ENCODE results near the gene KCNJ9. TPM values are rescaled to one million over a fixed set of nuclear protein-coding genes. Genes with fewer than 3 reads are reported as not detected.
"Not testable (repeated sequence)": the region's sequence is repeated elsewhere in the genome, so short reads cannot be mapped to it uniquely, and the experiment has no call there.

Gene KCNJ9
- total and polyA plus RNA-seq, 12 donors = 0.01 to 0.09 (median 0.07) TPM; not detected in 8

GRCh38 chr1:160049101-160049500, 32.2 kb upstream of the KCNJ9 start:
- Histone ChIP-seq H3K36me3 (no peaks in the 10 kb centered on the region), H3K9me3 (no peaks in the 10 kb centered on the region), H3K27me3 (peaks cover 0 to 31% (median 12%) of the 10 kb centered on the region in 7 donors), H3K4me3 (no peak overlapping the region), H3K27ac (no peak overlapping the region), H3K4me1 (peaks cover 4 to 13% (median 11%) of the 10 kb centered on the region in 9 donors)
- ATAC-seq = no peak
- no peak for TF ChIP-seq CTCF (IDR thresholded peaks at IDR 0.05)
- intact Hi-C loops (cut with DNase I) = loop anchor here in 5 of 10 donors (5.0 kb wide), 1 partner anchor 33 kb away; the partner anchor contains the start of gene KCNJ9 (in 5 of the 5)
- DNase-seq = no peak
- WGBS, 2 donors = 79 to 80% methylated on average over 3 of the region's 3 CpGs

- intact Hi-C loops (cut with DNase I); DNase-seq; ATAC-seq; H3K27ac ChIP-seq; H3K36me3 ChIP-seq; H3K4me3 ChIP-seq; H3K9me3 ChIP-seq: not testable (repeated sequence)
- Histone ChIP-seq H3K4me1 (peaks cover 4 to 13% (median 11%) of the 10 kb centered on the region in 9 donors), H3K27me3 (peaks cover 0 to 41% (median 13%) of the 10 kb centered on the region in 7 donors)
- WGBS, 2 donors = 65 to 69% methylated on average over 2 of the region's 2 CpGs
Measured at GRCh38 chr1:160050182-160050581, 31.2 kb upstream of the KCNJ9 start.

- intact Hi-C loops (cut with DNase I) = no loop called here
- TF ChIP-seq CTCF (IDR thresholded peaks at IDR 0.05) = no peak
- H3K4me1 ChIP-seq = peaks cover 4 to 13% (median 11%) of the 10 kb centered on the region in 9 donors
- H3K36me3 ChIP-seq = no peaks in the 10 kb centered on the region
- ATAC-seq (no peak), DNase-seq (no peak)
- no peak overlapping the region for H3K27ac ChIP-seq
- no peak overlapping the region for H3K4me3 ChIP-seq
- H3K9me3 ChIP-seq = no peaks in the 10 kb centered on the region
- 82% methylated on average over 1 of the region's 1 CpG for WGBS, 2 donors
- H3K27me3 ChIP-seq = peaks cover 0 to 41% (median 13%) of the 10 kb centered on the region in 7 donors
Measured at GRCh38 chr1:160050619-160051018, 30.7 kb upstream of the KCNJ9 start.

- H3K9me3 ChIP-seq = no peaks in the 10 kb centered on the region
- peaks cover 0 to 51% (median 20%) of the 10 kb centered on the region in 7 donors for H3K27me3 ChIP-seq
- no peak for DNase-seq
- ATAC-seq = no peak
- TF ChIP-seq CTCF (IDR thresholded peaks at IDR 0.05) = no peak
- WGBS, 2 donors = 69 to 71% methylated on average over 6 of the region's 6 CpGs
- no peaks in the 10 kb centered on the region for H3K4me1 ChIP-seq
- intact Hi-C loops (cut with DNase I) = no loop called here
- H3K4me3 ChIP-seq = no peak overlapping the region
- no peaks in the 10 kb centered on the region for H3K36me3 ChIP-seq
- H3K27ac ChIP-seq = no peak overlapping the region
Measured at GRCh38 chr1:160052936-160053335, 28.4 kb upstream of the KCNJ9 start.

- Histone ChIP-seq H3K27me3 (peaks cover 0 to 47% (median 16%) of the 10 kb centered on the region in 7 donors), H3K4me3 (no peak overlapping the region), H3K4me1 (no peaks in the 10 kb centered on the region), H3K36me3 (no peaks in the 10 kb centered on the region), H3K9me3 (no peaks in the 10 kb centered on the region), H3K27ac (no peak overlapping the region)
- no peak for TF ChIP-seq CTCF (IDR thresholded peaks at IDR 0.05)
- WGBS, 2 donors = 65 to 68% methylated on average over 7 of the region's 7 CpGs
- ATAC-seq (no peak), DNase-seq (no peak)
- intact Hi-C loops (cut with DNase I) = no loop called here
Measured at GRCh38 chr1:160053548-160054365, 27.6 kb upstream of the KCNJ9 start.

All from heart right ventricle (tissue), 16 donors.